ENCODE data around the gene SHC3.

Gene SHC3

GRCh38 chr9:89145097-89145496, 33.5 kb downstream of the SHC3 start:
- no peak for TF ChIP-seq CTCF (IDR thresholded peaks at IDR 0.05; ENCODE audit: low read length, missing control alignments)
- DNase-seq (ENCODE audit: low read depth) = no peak
- H3K4me3 ChIP-seq (replicated peaks; ENCODE audit: low read depth, low read length) = no peak overlapping the region

GRCh38 chr9:89144238-89144637, 34.4 kb downstream of the SHC3 start:
- no peak for TF ChIP-seq CTCF (IDR thresholded peaks at IDR 0.05; ENCODE audit: low read length, missing control alignments)
- H3K4me3 ChIP-seq (replicated peaks; ENCODE audit: low read depth, low read length) = no peak overlapping the region
- no peak for DNase-seq (ENCODE audit: low read depth)

GRCh38 chr9:89143266-89143665, 35.4 kb downstream of the SHC3 start:
- DNase-seq (ENCODE audit: low read depth) = no peak
- TF ChIP-seq CTCF (IDR thresholded peaks at IDR 0.05; ENCODE audit: low read length, missing control alignments) = no peak

GRCh38 chr9:89139455-89139854, 39.2 kb downstream of the SHC3 start:
- peak; percentile 71 for DNase-seq (ENCODE audit: low read depth)
- no peak for TF ChIP-seq CTCF (IDR thresholded peaks at IDR 0.05; ENCODE audit: low read length, missing control alignments)
- no peak overlapping the region for H3K4me3 ChIP-seq (replicated peaks; ENCODE audit: low read depth, low read length)

More at GRCh38 chr9:89143266-89143665, 35.4 kb downstream of the SHC3 start:
- H3K4me3 ChIP-seq (replicated peaks; ENCODE audit: low read depth, low read length) = no peak overlapping the region

GRCh38 chr9:89138463-89139390, 39.9 kb downstream of the SHC3 start:
- peak; percentile 72 for DNase-seq (ENCODE audit: low read depth)
- H3K4me3 ChIP-seq (replicated peaks; ENCODE audit: low read depth, low read length) = no peak overlapping the region
- TF ChIP-seq CTCF (IDR thresholded peaks at IDR 0.05; ENCODE audit: low read length, missing control alignments) = no peak

- peak; percentile 98 for DNase-seq (ENCODE audit: low read depth)
- TF ChIP-seq CTCF (IDR thresholded peaks at IDR 0.05; ENCODE audit: low read length, missing control alignments) = no peak
- peak overlapping the region; percentile 29 for H3K4me3 ChIP-seq (replicated peaks; ENCODE audit: low read depth, low read length)
Observed at GRCh38 chr9:89137542-89138462, 40.8 kb downstream of the SHC3 start.
